ENCODE results near the gene FMN1.

FMN1 gene

DNA sequence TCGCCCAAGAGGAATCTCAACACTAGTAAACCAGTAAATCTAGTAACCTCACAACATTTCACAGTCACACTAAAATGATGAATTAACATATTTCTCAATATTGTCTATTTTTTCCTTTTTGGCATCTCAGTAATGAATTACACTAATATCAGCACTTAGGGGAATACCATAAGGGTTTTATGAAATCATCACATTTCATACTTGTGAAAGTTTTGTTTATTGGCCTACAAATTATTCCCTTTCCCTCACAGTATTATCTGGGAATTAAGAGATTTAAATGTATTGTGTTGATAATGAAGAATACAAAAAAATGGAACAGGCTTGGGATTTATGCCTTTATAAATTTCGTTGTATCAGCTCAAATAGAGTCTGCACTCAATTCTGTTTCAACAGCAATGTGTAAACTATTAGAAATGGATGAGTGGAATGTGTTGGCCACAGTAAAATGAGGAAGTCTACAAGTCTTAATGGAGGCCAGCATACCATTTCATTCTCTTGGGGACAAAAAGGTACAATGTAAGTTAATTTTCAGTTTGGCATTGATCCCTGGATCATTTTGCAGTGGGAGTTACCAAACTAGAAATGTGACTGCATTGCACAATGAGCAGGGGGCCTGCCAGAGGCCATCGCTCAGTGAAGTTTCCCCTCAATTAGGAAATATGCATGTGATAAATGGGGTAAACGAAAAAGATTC lies 195.4 kb downstream of the FMN1 start:
- no peak overlapping the region for H3K4me3 ChIP-seq (ENCODE audit: low read depth, low read length)
- H3K36me3 ChIP-seq (ENCODE audit: insufficient read depth, low read length): no peaks in the 10 kb centered on the region; the same call in 1 of the 2 replicates

GRCh38 chr15:32998182-32998581 lies 196.3 kb downstream of the FMN1 start:
- peaks cover 17% of the 10 kb centered on the region for H3K4me1 ChIP-seq (ENCODE audit: control insufficient read depth, insufficient read depth, low read length, unreplicated experiment)
- H3K79me2 ChIP-seq (ENCODE audit: control insufficient read depth, insufficient read depth, low read length, unreplicated experiment): no peaks in the 10 kb centered on the region
- no peak overlapping the region for H2AFZ ChIP-seq (ENCODE audit: low read length, unreplicated experiment)
- no peaks in the 10 kb centered on the region for H3K27me3 ChIP-seq (ENCODE audit: insufficient read depth, low read length)
- H3K27ac ChIP-seq (ENCODE audit: low read depth, low read length): no peak overlapping the region
- no peak overlapping the region for H3K4me3 ChIP-seq (ENCODE audit: low read depth, low read length)
- H3K36me3 ChIP-seq (ENCODE audit: insufficient read depth, low read length): no peaks in the 10 kb centered on the region; the same call in 1 of the 2 replicates

More for the DNA sequence above, 195.4 kb downstream of the FMN1 start:
- Histone ChIP-seq H3K27me3 (ENCODE audit: insufficient read depth, low read length) (no peaks in the 10 kb centered on the region), H2AFZ (ENCODE audit: low read length, unreplicated experiment) (no peak overlapping the region), H3K79me2 (ENCODE audit: control insufficient read depth, insufficient read depth, low read length, unreplicated experiment) (no peaks in the 10 kb centered on the region), H3K4me1 (ENCODE audit: control insufficient read depth, insufficient read depth, low read length, unreplicated experiment) (peaks cover 17% of the 10 kb centered on the region), H3K27ac (ENCODE audit: low read depth, low read length) (no peak overlapping the region)

DNA sequence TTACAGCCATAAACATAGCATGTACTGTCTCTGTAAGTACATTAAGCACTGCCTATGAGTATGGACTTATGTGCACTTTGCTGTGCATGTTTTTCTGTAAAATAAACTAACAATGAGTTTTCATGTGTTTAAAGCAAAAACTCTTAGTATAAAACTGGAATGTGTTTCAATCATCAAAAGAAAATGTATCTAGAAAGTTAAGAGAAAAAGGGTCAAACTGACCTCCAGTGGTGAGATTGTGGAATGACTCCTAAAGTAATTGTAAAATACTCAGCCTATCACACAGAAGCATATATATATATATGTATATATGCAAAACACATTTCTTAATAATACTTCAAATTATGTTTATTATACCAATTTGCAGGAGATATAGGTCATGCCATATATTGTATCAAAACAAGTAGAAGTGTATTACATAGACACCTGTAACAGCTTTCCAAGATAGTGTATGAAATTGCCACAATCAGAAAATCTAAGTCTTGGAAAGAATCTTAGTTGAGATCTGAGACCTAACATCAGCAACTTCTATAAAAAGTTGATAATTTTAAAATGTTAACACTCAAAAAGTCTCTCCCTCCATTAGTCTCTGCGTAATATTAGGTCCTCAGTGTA lies 199.6 kb downstream of the FMN1 start:
- H3K4me1 ChIP-seq (ENCODE audit: control insufficient read depth, insufficient read depth, low read length, unreplicated experiment): peaks cover 6% of the 10 kb centered on the region
- no peak overlapping the region for H2AFZ ChIP-seq (ENCODE audit: low read length, unreplicated experiment)
- H3K36me3 ChIP-seq (ENCODE audit: insufficient read depth, low read length): no peaks in the 10 kb centered on the region; the same call in 1 of the 2 replicates
- H3K27ac ChIP-seq (ENCODE audit: low read depth, low read length): no peak overlapping the region; the same call in 1 of the 2 replicates
- no peak overlapping the region for H3K4me3 ChIP-seq (ENCODE audit: low read depth, low read length)
- no peaks in the 10 kb centered on the region for H3K27me3 ChIP-seq (ENCODE audit: insufficient read depth, low read length)
- H3K79me2 ChIP-seq (ENCODE audit: control insufficient read depth, insufficient read depth, low read length, unreplicated experiment): no peaks in the 10 kb centered on the region

DNA sequence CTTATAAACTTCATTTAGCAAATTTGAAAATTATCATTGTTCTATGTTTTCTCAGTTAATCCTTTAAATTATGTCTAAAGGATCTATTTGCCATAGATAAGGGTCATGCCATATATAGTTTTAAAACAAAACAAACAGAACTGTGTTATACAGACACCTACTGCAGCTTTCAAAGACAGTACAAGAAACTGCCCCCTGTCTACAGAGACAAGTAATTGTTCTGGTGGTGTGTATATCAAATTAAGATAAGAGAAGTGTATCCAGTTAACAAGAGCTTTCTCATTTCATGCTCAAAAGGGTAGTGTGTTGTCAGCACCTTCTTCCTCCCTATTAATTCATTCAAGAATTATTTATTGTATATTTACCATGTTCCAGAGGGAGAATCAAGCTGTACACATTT lies 201.2 kb downstream of the FMN1 start:
- Histone ChIP-seq H3K79me2 (ENCODE audit: control insufficient read depth, insufficient read depth, low read length, unreplicated experiment) (no peaks in the 10 kb centered on the region), H3K4me1 (ENCODE audit: control insufficient read depth, insufficient read depth, low read length, unreplicated experiment) (peaks cover 6% of the 10 kb centered on the region), H3K36me3 (ENCODE audit: insufficient read depth, low read length) (no peaks in the 10 kb centered on the region), H3K27ac (ENCODE audit: low read depth, low read length) (no peak overlapping the region), H2AFZ (ENCODE audit: low read length, unreplicated experiment) (peak overlapping the region; percentile 17), H3K4me3 (ENCODE audit: low read depth, low read length) (no peak overlapping the region), H3K27me3 (ENCODE audit: insufficient read depth, low read length) (no peaks in the 10 kb centered on the region)

- H3K36me3 ChIP-seq (ENCODE audit: insufficient read depth, low read length): no peaks in the 10 kb centered on the region
- H3K27ac ChIP-seq (ENCODE audit: low read depth, low read length): no peak overlapping the region
- no peaks in the 10 kb centered on the region for H3K79me2 ChIP-seq (ENCODE audit: control insufficient read depth, insufficient read depth, low read length, unreplicated experiment)
- no peak overlapping the region for H3K4me3 ChIP-seq (ENCODE audit: low read depth, low read length)
- peaks cover 6% of the 10 kb centered on the region for H3K4me1 ChIP-seq (ENCODE audit: control insufficient read depth, insufficient read depth, low read length, unreplicated experiment)
- no peak overlapping the region for H2AFZ ChIP-seq (ENCODE audit: low read length, unreplicated experiment)
- H3K27me3 ChIP-seq (ENCODE audit: insufficient read depth, low read length): no peaks in the 10 kb centered on the region
These were observed 202.8 kb downstream of the FMN1 start for GRCh38 chr15:32991619-32992111.

DNA sequence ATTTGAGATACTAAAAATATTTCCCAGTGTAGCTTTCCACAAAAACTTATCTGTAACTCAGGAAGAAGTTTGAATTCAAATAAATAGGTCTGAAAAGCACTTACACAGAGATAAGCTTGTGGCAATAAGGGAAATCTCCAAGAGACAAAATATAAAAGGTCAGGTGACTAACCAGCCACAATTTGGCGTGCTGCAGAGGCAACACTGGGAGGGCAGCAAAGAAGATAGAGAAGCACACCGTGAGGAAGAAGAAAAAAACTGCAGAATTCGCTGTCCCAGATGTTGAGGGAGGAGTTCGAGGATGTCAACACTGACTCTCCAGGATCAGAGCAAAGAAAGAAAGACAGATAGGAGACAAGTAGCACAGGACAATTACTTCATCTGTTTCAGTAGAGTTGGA lies 204.4 kb downstream of the FMN1 start:
- Histone ChIP-seq H3K36me3 (ENCODE audit: insufficient read depth, low read length) (no peaks in the 10 kb centered on the region), H3K27me3 (ENCODE audit: insufficient read depth, low read length) (no peaks in the 10 kb centered on the region), H3K4me1 (ENCODE audit: control insufficient read depth, insufficient read depth, low read length, unreplicated experiment) (peaks cover 6% of the 10 kb centered on the region), H2AFZ (ENCODE audit: low read length, unreplicated experiment) (no peak overlapping the region), H3K4me3 (ENCODE audit: low read depth, low read length) (no peak overlapping the region), H3K79me2 (ENCODE audit: control insufficient read depth, insufficient read depth, low read length, unreplicated experiment) (no peaks in the 10 kb centered on the region), H3K27ac (ENCODE audit: low read depth, low read length) (no peak overlapping the region)

DNA sequence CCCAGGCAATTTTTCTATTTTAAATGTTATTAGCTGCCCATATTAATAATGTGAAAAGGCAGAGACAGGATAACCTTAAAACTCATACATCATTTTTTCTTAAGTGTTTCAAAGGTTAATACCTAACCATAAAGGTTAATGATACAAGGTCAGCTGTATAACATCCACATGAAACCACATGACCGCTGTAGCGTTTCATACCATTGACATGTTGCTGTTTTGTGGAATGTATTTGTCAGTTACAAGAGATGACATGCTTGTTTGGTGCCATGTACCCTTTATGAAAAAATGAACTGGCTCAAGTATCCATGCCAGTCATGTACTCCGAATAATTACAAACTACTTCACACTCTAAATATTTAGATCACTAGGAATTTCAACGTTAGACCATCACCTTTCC lies 207.4 kb downstream of the FMN1 start:
- no peaks in the 10 kb centered on the region for H3K4me1 ChIP-seq (ENCODE audit: control insufficient read depth, insufficient read depth, low read length, unreplicated experiment)
- H2AFZ ChIP-seq (ENCODE audit: low read length, unreplicated experiment): no peak overlapping the region
- H3K4me3 ChIP-seq (ENCODE audit: low read depth, low read length): no peak overlapping the region
- H3K36me3 ChIP-seq (ENCODE audit: insufficient read depth, low read length): no peaks in the 10 kb centered on the region
- H3K27me3 ChIP-seq (ENCODE audit: insufficient read depth, low read length): no peaks in the 10 kb centered on the region
- no peaks in the 10 kb centered on the region for H3K79me2 ChIP-seq (ENCODE audit: control insufficient read depth, insufficient read depth, low read length, unreplicated experiment)
- no peak overlapping the region for H3K27ac ChIP-seq (ENCODE audit: low read depth, low read length)

DNA sequence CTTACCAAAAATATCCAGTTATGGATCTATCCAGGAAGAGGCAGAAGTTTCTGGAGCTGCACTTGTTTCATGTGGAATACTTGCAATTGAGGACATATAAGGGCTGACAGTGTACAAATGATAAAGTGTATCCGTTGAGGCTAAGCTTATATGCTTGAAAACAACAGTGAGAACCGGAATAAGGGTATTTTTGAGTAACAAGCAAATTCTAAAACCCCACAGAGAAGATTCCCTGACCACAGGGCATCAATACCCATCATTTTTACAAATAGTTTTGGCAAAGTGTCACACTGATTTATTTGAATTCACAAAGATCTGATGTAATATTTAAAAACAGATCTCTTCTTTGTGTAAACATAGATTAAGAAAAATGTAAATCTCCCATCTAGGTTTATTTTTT lies 208.4 kb downstream of the FMN1 start:
- Histone ChIP-seq H3K27me3 (ENCODE audit: insufficient read depth, low read length) (no peaks in the 10 kb centered on the region), H3K36me3 (ENCODE audit: insufficient read depth, low read length) (no peaks in the 10 kb centered on the region), H3K4me3 (ENCODE audit: low read depth, low read length) (no peak overlapping the region), H3K79me2 (ENCODE audit: control insufficient read depth, insufficient read depth, low read length, unreplicated experiment) (no peaks in the 10 kb centered on the region), H2AFZ (ENCODE audit: low read length, unreplicated experiment) (no peak overlapping the region), H3K4me1 (ENCODE audit: control insufficient read depth, insufficient read depth, low read length, unreplicated experiment) (no peaks in the 10 kb centered on the region), H3K27ac (ENCODE audit: low read depth, low read length) (no peak overlapping the region)

- Histone ChIP-seq H3K79me2 (ENCODE audit: control insufficient read depth, insufficient read depth, low read length, unreplicated experiment) (no peaks in the 10 kb centered on the region), H3K36me3 (ENCODE audit: insufficient read depth, low read length) (no peaks in the 10 kb centered on the region), H3K4me1 (ENCODE audit: control insufficient read depth, insufficient read depth, low read length, unreplicated experiment) (peaks cover 12% of the 10 kb centered on the region), H2AFZ (ENCODE audit: low read length, unreplicated experiment) (no peak overlapping the region), H3K4me3 (ENCODE audit: low read depth, low read length) (no peak overlapping the region), H3K27ac (ENCODE audit: low read depth, low read length) (no peak overlapping the region), H3K27me3 (ENCODE audit: insufficient read depth, low read length) (no peaks in the 10 kb centered on the region)
These were observed 210.8 kb downstream of the FMN1 start for GRCh38 chr15:32983679-32984078.

DNA sequence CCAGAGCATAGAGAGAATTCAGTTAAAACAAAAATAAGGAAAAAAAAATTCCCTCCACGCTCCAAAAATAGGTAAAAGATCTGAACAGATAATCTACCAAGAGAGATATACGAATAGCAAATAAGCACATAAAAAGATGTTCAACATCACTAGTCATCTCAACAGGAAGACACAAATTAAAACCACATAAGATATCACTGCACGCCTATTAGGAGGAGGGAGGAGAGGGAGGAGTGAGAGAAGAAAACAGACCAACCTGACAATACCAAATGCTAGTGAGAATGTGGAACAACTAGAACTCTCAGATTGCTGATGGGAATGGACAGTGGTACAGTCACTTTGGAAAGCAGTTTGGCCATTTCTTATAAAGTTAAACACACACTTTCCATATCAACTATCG lies 212.5 kb downstream of the FMN1 start:
- Histone ChIP-seq H3K4me3 (ENCODE audit: low read depth, low read length) (no peak overlapping the region), H2AFZ (ENCODE audit: low read length, unreplicated experiment) (no peak overlapping the region), H3K27ac (ENCODE audit: low read depth, low read length) (no peak overlapping the region), H3K79me2 (ENCODE audit: control insufficient read depth, insufficient read depth, low read length, unreplicated experiment) (no peaks in the 10 kb centered on the region), H3K4me1 (ENCODE audit: control insufficient read depth, insufficient read depth, low read length, unreplicated experiment) (peaks cover 12% of the 10 kb centered on the region), H3K36me3 (ENCODE audit: insufficient read depth, low read length) (no peaks in the 10 kb centered on the region), H3K27me3 (ENCODE audit: insufficient read depth, low read length) (no peaks in the 10 kb centered on the region)

DNA sequence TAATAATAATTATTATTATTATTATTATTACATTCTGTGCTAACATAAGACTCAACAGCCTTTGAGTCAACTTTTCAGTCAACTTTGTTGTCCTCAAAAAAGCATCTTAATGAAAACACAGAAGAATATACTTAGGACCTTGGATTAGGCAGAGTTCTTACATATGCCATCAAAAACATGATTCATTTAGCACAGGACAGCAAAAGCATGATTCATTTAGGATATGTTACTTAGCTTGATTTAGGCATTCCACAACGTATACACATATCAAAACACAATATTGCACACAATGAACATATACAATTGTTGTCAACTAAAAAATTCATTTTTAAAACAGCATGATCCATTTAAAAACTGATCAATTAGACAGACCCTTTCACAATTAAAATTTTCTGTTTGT lies 213.0 kb downstream of the FMN1 start:
- H3K27me3 ChIP-seq (ENCODE audit: insufficient read depth, low read length): no peaks in the 10 kb centered on the region

More for the DNA sequence above, 213.0 kb downstream of the FMN1 start:
- peaks cover 12% of the 10 kb centered on the region for H3K4me1 ChIP-seq (ENCODE audit: control insufficient read depth, insufficient read depth, low read length, unreplicated experiment)
- no peak overlapping the region for H3K27ac ChIP-seq (ENCODE audit: low read depth, low read length)
- H3K79me2 ChIP-seq (ENCODE audit: control insufficient read depth, insufficient read depth, low read length, unreplicated experiment): no peaks in the 10 kb centered on the region
- no peak overlapping the region for H3K4me3 ChIP-seq (ENCODE audit: low read depth, low read length)
- no peak overlapping the region for H2AFZ ChIP-seq (ENCODE audit: low read length, unreplicated experiment)
- H3K36me3 ChIP-seq (ENCODE audit: insufficient read depth, low read length): no peaks in the 10 kb centered on the region
